HL-60 (cell line): ENCODE results near the gene LMF2.
"Not testable (repeated sequence)": the region's sequence is repeated elsewhere in the genome, so short reads cannot be mapped to it uniquely, and the experiment has no call there.

Experiments used
- DNase-seq, 2 experiments: peaks; one replicate each; pipeline ENCODE4 v3.0.0-alpha.2; 2010 to 2020; ENCODE audit warnings: low read depth in 1 of 2, low spot score in 1 of 2
- H3K27ac ChIP-seq: fragments of 250-450 bp; sonication (Bioruptor Pico); replicated peaks from 2 replicates; pipeline ENCODE4 v1.5.1; 2020; ENCODE audit warnings: mild to moderate bottlenecking, moderate library complexity
- H3K27me3 ChIP-seq: fragments of 250-450 bp; sonication (Bioruptor Pico); 2 replicates; pipeline ENCODE4 v1.5.1; 2021; ENCODE audit warnings: mild to moderate bottlenecking, moderate library complexity; ENCODE audit not compliant: insufficient read depth, poor library complexity, severe bottlenecking
- H3K4me3 ChIP-seq: replicated peaks from 2 replicates; pipeline ENCODE4 v1.5.1; 2011; ENCODE audit warnings: mild to moderate bottlenecking, control low read depth, low read length; ENCODE audit not compliant: insufficient read depth
- CTCF ChIP-seq: IDR thresholded peaks from one replicate; pipeline ENCODE4 v1.5.1; 2011; ENCODE audit warnings: low read length, control low read depth, inconsistent platforms; ENCODE audit not compliant: insufficient read depth
- GABPA ChIP-seq: IDR thresholded peaks from 2 replicates; pipeline ENCODE4 v1.6.1; 2012; ENCODE audit warnings: low read depth
- POLR2AphosphoS5 ChIP-seq: IDR thresholded peaks from 2 replicates; pipeline ENCODE4 v1.6.1; 2012; ENCODE audit warnings: low read depth
- REST ChIP-seq: IDR thresholded peaks from 2 replicates; pipeline ENCODE4 v1.6.1; 2012; ENCODE audit warnings: low read depth; ENCODE audit not compliant: insufficient replicate concordance
- SPI1 ChIP-seq: IDR thresholded peaks from 2 replicates; pipeline ENCODE4 v1.6.1; 2012; ENCODE audit warnings: low read depth, mild to moderate bottlenecking, borderline replicate concordance

LMF2 gene

GRCh38 chr22:50541667-50542026 is 34.1 kb upstream of the LMF2 start:
- DNase-seq = peak; percentile 86 to 91
- peak; percentile 12 for TF ChIP-seq REST
- H3K27ac ChIP-seq = peak overlapping the region; percentile 92
- not testable (repeated sequence) for H3K4me3 ChIP-seq, H3K27me3 ChIP-seq

GRCh38 chr22:50540381-50540780 is 32.9 kb upstream of the LMF2 start:
- DNase-seq = no peak
- TF ChIP-seq GABPA = no peak
- no peak for TF ChIP-seq POLR2AphosphoS5
- TF ChIP-seq CTCF = no peak
- TF ChIP-seq SPI1 = no peak
- TF ChIP-seq REST = no peak
- H3K27me3 ChIP-seq = no peaks in the 10 kb centered on the region
- no peak overlapping the region for H3K4me3 ChIP-seq
- peak overlapping the region; percentile 92 for H3K27ac ChIP-seq

GRCh38 chr22:50537765-50538164 is 30.3 kb upstream of the LMF2 start:
- Histone ChIP-seq H3K27me3 (no peaks in the 10 kb centered on the region), H3K4me3 (no peak overlapping the region), H3K27ac (peak overlapping the region; percentile 92)
- no peak for TF ChIP-seq REST
- TF ChIP-seq GABPA = no peak
- TF ChIP-seq SPI1 = no peak
- no peak for TF ChIP-seq POLR2AphosphoS5
- no peak for TF ChIP-seq CTCF
- no peak for DNase-seq

GRCh38 chr22:50536226-50536625 is 28.7 kb upstream of the LMF2 start:
- TF ChIP-seq POLR2AphosphoS5 = no peak
- TF ChIP-seq GABPA = no peak
- TF ChIP-seq SPI1 = no peak
- H3K27ac ChIP-seq = no peak overlapping the region
- DNase-seq = no peak

More at GRCh38 chr22:50536226-50536625, 28.7 kb upstream of the LMF2 start:
- H3K27me3 ChIP-seq = no peaks in the 10 kb centered on the region
- H3K4me3 ChIP-seq = no peak overlapping the region
